ENCODE measurements around the gene GATA6. TPM values are rescaled to one million over a fixed set of nuclear protein-coding genes. Genes with fewer than 3 reads are reported as not detected.

Gene GATA6
- total and polyA plus RNA-seq, 2 of the 13 experiments (the other 11 are each of a cell fraction or from before 2014, with no cell fraction given), result 0.84 to 3.2 TPM

GRCh38 chr18:22167471-22168241, 1.7 kb upstream of the GATA6 start:
- Histone ChIP-seq H2AFZ (ENCODE audit: low read length) (no peak overlapping the region), H3K79me2 (ENCODE audit: insufficient read depth, low read length) (no peaks in the 10 kb centered on the region), H3K9ac (ENCODE audit: insufficient read depth, low read depth, low read length) (no peak overlapping the region), H3K27ac (ENCODE audit: extremely low read length, insufficient read depth, low read length) (no peak overlapping the region), H3K27me3 (ENCODE audit: control insufficient read depth in 1 of 2, insufficient read depth in 2 of 2, low read length in 2 of 2) (peaks cover 0 to 44% of the 10 kb centered on the region in 2 experiments; a peak in 3 of 5 replicates), H3K36me3 (replicated peaks in 1 of 2; ENCODE audit: control insufficient read depth in 1 of 2, insufficient read depth in 2 of 2, low read length in 2 of 2) (no peaks in the 10 kb centered on the region), H3K4me3 (replicated peaks in 1 of 3; ENCODE audit: insufficient read depth in 1 of 3, low read depth in 2 of 3, low read length in 3 of 3) (peak overlapping the region in 2 of 3 experiments; percentile 8 to 91; a peak in 2 of 6 replicates), H3K9me3 (ENCODE audit: low read length) (no peaks in the 10 kb centered on the region), H3K4me1 (ENCODE audit: insufficient read depth, low read length) (peaks cover 20% of the 10 kb centered on the region), H3K4me2 (ENCODE audit: low read depth, low read length) (peak overlapping the region; percentile 87), H4K20me1 (ENCODE audit: insufficient read depth, low read length) (no peaks in the 10 kb centered on the region)
- in situ Hi-C loops (cut with HindIII; ENCODE audit: extremely low pct_ligation_motif_present, low pct_unique_long_range_greater_than_20kb) (loop anchor here (10.0 kb wide), 1 partner anchor 183 kb away; no protein-coding TSS in a partner anchor), intact Hi-C loops (cut with micrococcal nuclease; ENCODE audit: unreplicated experiment) (loop anchor here (1.0 to 10.0 kb wide), 3 partner anchors 47 to 254 kb away; no protein-coding TSS in a partner anchor)
- ATAC-seq (no peak), DNase-seq (ENCODE audit: low spot score) (no peak), FAIRE-seq (no peak)
- TF ChIP-seq EZH2 (conservative IDR thresholded peaks at IDR 0.05; ENCODE audit: low read depth, low read length), result peak; percentile 95; the same call in 1 of the 2 replicates
- peak; percentile 100 for TF ChIP-seq RNF2 (conservative IDR thresholded peaks at IDR 0.05; ENCODE audit: low read depth)
- no peak for TF ChIP-seq DNMT1 (CRISPR knock-in tag; IDR thresholded peaks at IDR 0.05)
- no peak for TF ChIP-seq DPF2 (CRISPR knock-in tag; IDR thresholded peaks at IDR 0.05; ENCODE audit: borderline replicate concordance, low read depth)
- TF ChIP-seq E2F1 (CRISPR knock-in tag; IDR thresholded peaks at IDR 0.05), result no peak
- TF ChIP-seq ZFP36 (IDR thresholded peaks at IDR 0.05; ENCODE audit: borderline replicate concordance, low read depth, low read length, partially characterized antibody), result peak; percentile 97
- TF ChIP-seq, protein P1, sequence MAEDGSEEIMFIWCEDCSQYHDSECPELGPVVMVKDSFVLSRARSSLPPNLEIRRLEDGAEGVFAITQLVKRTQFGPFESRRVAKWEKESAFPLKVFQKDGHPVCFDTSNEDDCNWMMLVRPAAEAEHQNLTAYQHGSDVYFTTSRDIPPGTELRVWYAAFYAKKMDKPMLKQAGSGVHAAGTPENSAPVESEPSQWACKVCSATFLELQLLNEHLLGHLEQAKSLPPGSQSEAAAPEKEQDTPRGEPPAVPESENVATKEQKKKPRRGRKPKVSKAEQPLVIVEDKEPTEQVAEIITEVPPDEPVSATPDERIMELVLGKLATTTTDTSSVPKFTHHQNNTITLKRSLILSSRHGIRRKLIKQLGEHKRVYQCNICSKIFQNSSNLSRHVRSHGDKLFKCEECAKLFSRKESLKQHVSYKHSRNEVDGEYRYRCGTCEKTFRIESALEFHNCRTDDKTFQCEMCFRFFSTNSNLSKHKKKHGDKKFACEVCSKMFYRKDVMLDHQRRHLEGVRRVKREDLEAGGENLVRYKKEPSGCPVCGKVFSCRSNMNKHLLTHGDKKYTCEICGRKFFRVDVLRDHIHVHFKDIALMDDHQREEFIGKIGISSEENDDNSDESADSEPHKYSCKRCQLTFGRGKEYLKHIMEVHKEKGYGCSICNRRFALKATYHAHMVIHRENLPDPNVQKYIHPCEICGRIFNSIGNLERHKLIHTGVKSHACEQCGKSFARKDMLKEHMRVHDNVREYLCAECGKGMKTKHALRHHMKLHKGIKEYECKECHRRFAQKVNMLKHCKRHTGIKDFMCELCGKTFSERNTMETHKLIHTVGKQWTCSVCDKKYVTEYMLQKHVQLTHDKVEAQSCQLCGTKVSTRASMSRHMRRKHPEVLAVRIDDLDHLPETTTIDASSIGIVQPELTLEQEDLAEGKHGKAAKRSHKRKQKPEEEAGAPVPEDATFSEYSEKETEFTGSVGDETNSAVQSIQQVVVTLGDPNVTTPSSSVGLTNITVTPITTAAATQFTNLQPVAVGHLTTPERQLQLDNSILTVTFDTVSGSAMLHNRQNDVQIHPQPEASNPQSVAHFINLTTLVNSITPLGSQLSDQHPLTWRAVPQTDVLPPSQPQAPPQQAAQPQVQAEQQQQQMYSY (CRISPR knock-in tag; IDR thresholded peaks at IDR 0.05), result peak; percentile 65
- peak; percentile 83; the same call in 1 of the 2 replicates for TF ChIP-seq SCMH1 (CRISPR knock-in tag; IDR thresholded peaks at IDR 0.05; ENCODE audit: borderline replicate concordance)
- peak; percentile 100 for TF ChIP-seq CBX2 (IDR thresholded peaks at IDR 0.05; ENCODE audit: low read depth, low read length)
- TF ChIP-seq CBX2 (CRISPR knock-in tag; IDR thresholded peaks at IDR 0.05; ENCODE audit: low read depth), result peak; percentile 100
- peak; percentile 81 for TF ChIP-seq SOX13 (IDR thresholded peaks at IDR 0.05)
- TF ChIP-seq SOX13 (CRISPR knock-in tag; conservative IDR thresholded peaks at IDR 0.05 in 1 of 2, IDR thresholded peaks at IDR 0.05 in 1 of 2), result no peak
- ChIA-PET CTCF (ENCODE audit: low intra/inter-chr PET ratio, low total read pairs) (no interaction called here), POLR2A (no interaction called here)
- no TSS peak for BruUV-seq (replicated peaks)
- 5% methylated on average over 33 of the region's 34 CpGs for WGBS (ENCODE audit: low lambda C conversion rate)
